SK-N-SH (cell line): ENCODE measurements around the gene ABHD17B. TPM values are rescaled to one million over a fixed set of nuclear protein-coding genes. Genes with fewer than 3 reads are reported as not detected.

Experiments used
- CTCF ChIA-PET: fragments of 300-600, 350-600 bp; formaldehyde crosslinking; extraction: SDS; loops from one replicate; lab custom pipeline; 2021; lab: Yijun Ruan, JAX
- POLR2A ChIA-PET: fragments of 350-600 bp; sonication (Branson Sonifier 250); formaldehyde crosslinking; extraction: SDS; loops from one replicate; lab custom pipeline; 2020; ENCODE audit warnings: antibody characterized with exemption, inconsistent platforms; lab: Yijun Ruan, JAX
- DNase-seq: peaks from one replicate; pipeline ENCODE4 v3.0.0; 2012
- H2AFZ ChIP-seq: fragments of 200-600 bp; sonication (generic); 2 replicates; pipeline ENCODE4 v1.8.1; 2016; ENCODE audit warnings: antibody characterized with exemption, mild to moderate bottlenecking, low read depth
- H3F3A ChIP-seq: fragments of 200-600 bp; sonication (generic); replicated peaks from 2 replicates; pipeline ENCODE3; 2016; ENCODE audit warnings: antibody characterized with exemption, mild to moderate bottlenecking; ENCODE audit not compliant: insufficient read depth
- H3K27ac ChIP-seq, 2 experiments: fragments of 200-500 bp in 1 of 2; fragments of 200-600 bp in 1 of 2; sonication (Bioruptor generic) in 1 of 2; sonication (generic), shearing (Covaris generic) in 1 of 2; 2 replicates each; pipeline versions ENCODE4 v1.5.1 to v1.6.1; 2014 to 2016; ENCODE audit warnings: low read depth in 2 of 2, inconsistent platforms in 1 of 2, low read length in 1 of 2, mild to moderate bottlenecking in 1 of 2, mixed read lengths in 1 of 2
- H3K27me3 ChIP-seq: fragments of 200-600 bp; sonication (generic), shearing (Covaris generic); 2 replicates; pipeline ENCODE4 v1.6.1; 2016; ENCODE audit warnings: mixed run types; ENCODE audit not compliant: insufficient read depth
- H3K36me3 ChIP-seq, 2 experiments: fragments of 200-500 bp in 1 of 2; fragments of 200-600 bp in 1 of 2; sonication (Bioruptor generic) in 1 of 2; sonication (generic) in 1 of 2; replicated peaks in 1 of 2; 2 replicates each; pipeline versions ENCODE3 to v1.5.1; 2014 to 2016; ENCODE audit warnings: low read length in 1 of 2, mild to moderate bottlenecking in 1 of 2; ENCODE audit not compliant: insufficient read depth in 2 of 2, control insufficient read depth in 1 of 2
- H3K4me1 ChIP-seq, 2 experiments: fragments of 200-500 bp in 1 of 2; fragments of 200-600 bp in 1 of 2; sonication (Bioruptor generic) in 1 of 2; sonication (generic), shearing (Covaris generic) in 1 of 2; 2 replicates each; pipeline versions ENCODE4 v1.5.1 to v1.6.1; 2014 to 2016; ENCODE audit warnings: low read depth in 1 of 2, low read length in 1 of 2, mixed run types in 1 of 2; ENCODE audit not compliant: insufficient read depth in 2 of 2, control insufficient read depth in 1 of 2
- H3K4me2 ChIP-seq: fragments of 200-600 bp; sonication (generic), shearing (Covaris generic); 2 replicates; pipeline ENCODE4 v1.6.1; 2017; ENCODE audit warnings: mixed run types
- H3K4me3 ChIP-seq, 2 experiments: fragments of 200-500 bp in 1 of 2; fragments of 200-600 bp in 1 of 2; sonication (Bioruptor generic) in 1 of 2; sonication (generic), shearing (Covaris generic) in 1 of 2; 2 replicates each; pipeline versions ENCODE4 v1.5.1 to v1.8.1; 2014 to 2016; ENCODE audit warnings: low read depth in 2 of 2, inconsistent platforms in 1 of 2, low read length in 1 of 2, mild to moderate bottlenecking in 1 of 2, mixed read lengths in 1 of 2, moderate library complexity in 1 of 2
- H3K79me2 ChIP-seq: fragments of 200-600 bp; sonication (generic); 2 replicates; pipeline ENCODE4 v1.8.1; 2017; ENCODE audit warnings: mild to moderate bottlenecking; ENCODE audit not compliant: insufficient read depth
- H3K9ac ChIP-seq: fragments of 200-600 bp; sonication (generic); 2 replicates; pipeline ENCODE4 v1.6.1; 2017; ENCODE audit warnings: mixed run types
- H3K9me2 ChIP-seq: fragments of 200-600 bp; sonication (generic); 2 replicates; pipeline ENCODE4 v1.6.1; 2017; ENCODE audit warnings: mixed run types
- H3K9me3 ChIP-seq: fragments of 200-600 bp; sonication (generic); 2 replicates; pipeline ENCODE4 v1.6.1; 2017; ENCODE audit warnings: mixed run types, mild to moderate bottlenecking, moderate library complexity
- H4K20me1 ChIP-seq: fragments of 200-600 bp; sonication (generic); 2 replicates; pipeline ENCODE4 v1.6.1; 2017; ENCODE audit warnings: mild to moderate bottlenecking, mixed run types; ENCODE audit not compliant: insufficient read depth
- CTCF ChIP-seq: fragments of 200-600 bp; sonication (generic); IDR thresholded peaks from 2 replicates; pipeline ENCODE4 v1.6.1; 2017; ENCODE audit warnings: antibody characterized with exemption, mild to moderate bottlenecking, moderate library complexity
- MEF2A ChIP-seq: IDR thresholded peaks from 2 replicates; pipeline ENCODE4 v1.4.0; 2012; ENCODE audit warnings: low read depth, borderline replicate concordance
- RAD21 ChIP-seq: IDR thresholded peaks from 2 replicates; pipeline ENCODE4 v1.6.1; 2012; ENCODE audit warnings: mild to moderate bottlenecking, low read length
- SMC3 ChIP-seq: IDR thresholded peaks from 2 replicates; pipeline ENCODE4 v1.6.1; 2012; ENCODE audit warnings: low read depth, low read length, improper control_type of control experiment
- WGBS: methylation state at CpG from one replicate; pipeline ENCODE4 v1.1.6; 2017; ENCODE audit warnings: low lambda C conversion rate; 5-methylcytosine and 5-hydroxymethylcytosine counted together
- polyA plus RNA-seq, 3 experiments: library from polyadenylated mRNA; depleted of rRNA; stranded (reverse); fragments of >200 nt; gene quantifications; 2 replicates each; pipeline ENCODE4 v1.2.3, GENCODE V29; 2012
- small RNA-seq, 7 experiments: library from RNA; depleted of rRNA; stranded (forward); fragments of <200 nt; gene quantifications; one replicate each; pipeline ENCODE3, GENCODE V24; 2012
- TF ChIP-seq, protein P1 (sequence below): fragments of 150-350 bp; IDR thresholded peaks from 2 replicates; pipeline ENCODE4 v1.6.1; 2017; ENCODE audit warnings: antibody characterized with exemption, low read length, low read depth, borderline replicate concordance

The ABHD17B gene
- polyA plus RNA-seq, 1 of the 3 experiments (the other 2 are of a cell fraction): 7.3 TPM

GRCh38 chr9:71819115-71819739, 91.8 kb downstream of the ABHD17B start:
- Histone ChIP-seq H3K9ac (no peak overlapping the region), H4K20me1 (no peaks in the 10 kb centered on the region), H3F3A (no peaks in the 10 kb centered on the region), H3K36me3 (no peaks in the 10 kb centered on the region), H3K27me3 (no peaks in the 10 kb centered on the region), H2AFZ (no peak overlapping the region), H3K4me3 (no peak overlapping the region)
- peak; percentile 13 for DNase-seq
- 77% methylated on average over 8 of the region's 8 CpGs for WGBS
- TF ChIP-seq MEF2A (no peak), SMC3 (peak; percentile 55), RAD21 (peak; percentile 60), CTCF (peak; percentile 93)
- TF ChIP-seq, all 33 proteins: peak for 3
- ChIA-PET POLR2A (no interaction called here), CTCF (interaction anchor here (0.6 to 5.3 kb wide), 32 partner anchors 8 to 1179 kb away, joined by 3 to 67 read pairs (median 5); no protein-coding TSS in a partner anchor)
- Histone ChIP-seq H3K9me3 (no peaks in the 10 kb centered on the region), H3K4me2 (no peak overlapping the region), H3K4me1 (no peaks in the 10 kb centered on the region; a peak in 1 of 4 replicates), H3K27ac (no peak overlapping the region), H3K79me2 (no peaks in the 10 kb centered on the region), H3K9me2 (no peaks in the 10 kb centered on the region)

GRCh38 chr9:71816916-71817451, 94.0 kb downstream of the ABHD17B start:
- no peaks in the 10 kb centered on the region for H3F3A ChIP-seq
- no peak for DNase-seq
- POLR2A ChIA-PET: no interaction called here
- no peaks in the 10 kb centered on the region for H3K79me2 ChIP-seq
- CTCF ChIA-PET: interaction anchor here (0.8 to 5.3 kb wide), 4 partner anchors 11 to 207 kb away, joined by 3 to 67 read pairs (median 22); no protein-coding TSS in a partner anchor
- H2AFZ ChIP-seq: no peak overlapping the region
- H3K9me2 ChIP-seq: no peaks in the 10 kb centered on the region
- H3K4me2 ChIP-seq: no peak overlapping the region
- H3K36me3 ChIP-seq: no peaks in the 10 kb centered on the region
- no peak overlapping the region for H3K27ac ChIP-seq
- WGBS: 52% methylated on average over 9 of the region's 9 CpGs
- TF ChIP-seq, protein P1, sequence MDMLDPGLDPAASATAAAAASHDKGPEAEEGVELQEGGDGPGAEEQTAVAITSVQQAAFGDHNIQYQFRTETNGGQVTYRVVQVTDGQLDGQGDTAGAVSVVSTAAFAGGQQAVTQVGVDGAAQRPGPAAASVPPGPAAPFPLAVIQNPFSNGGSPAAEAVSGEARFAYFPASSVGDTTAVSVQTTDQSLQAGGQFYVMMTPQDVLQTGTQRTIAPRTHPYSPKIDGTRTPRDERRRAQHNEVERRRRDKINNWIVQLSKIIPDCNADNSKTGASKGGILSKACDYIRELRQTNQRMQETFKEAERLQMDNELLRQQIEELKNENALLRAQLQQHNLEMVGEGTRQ: no peak
- no peak overlapping the region for H3K4me3 ChIP-seq
- no peaks in the 10 kb centered on the region for H3K9me3 ChIP-seq
- no peaks in the 10 kb centered on the region; the same call in 1 of the 2 replicates for H3K27me3 ChIP-seq
- no peaks in the 10 kb centered on the region for H4K20me1 ChIP-seq
- H3K9ac ChIP-seq: no peak overlapping the region
- no peaks in the 10 kb centered on the region; a peak in 1 of 4 replicates for H3K4me1 ChIP-seq

Small RNA genes lying within 50 kb of the gene (small RNA-seq; reads per million reads assigned to genes)
- 0 reads per million in 7 experiments for gene RF00019

Other genes with a start within 250 kb of the ABHD17B start
- 39.8 and 46.0 TPM in 2 replicates for gene CEMIP2, start 142.7 kb downstream of the ABHD17B start, polyA plus RNA-seq (2012; rRNA removed)
- gene C9orf85, start 446 bp upstream of the ABHD17B start, polyA plus RNA-seq (2012; rRNA removed): 11.1 and 14.4 TPM in 2 replicates
- not detected in 2 replicates for gene C9orf57, start 149.4 kb upstream of the ABHD17B start, polyA plus RNA-seq (2012; rRNA removed)
- not detected in 2 replicates for gene GDA, start 238.2 kb upstream of the ABHD17B start, polyA plus RNA-seq (2012; rRNA removed)